K562 (cell line): ENCODE data around the gene MIS18A. TPM values are rescaled to one million over a fixed set of nuclear protein-coding genes. Genes with fewer than 3 reads are reported as not detected.

Experiments
- CCAR2 ChIP-seq: fragments of 200-400 bp; formaldehyde crosslinking; IDR thresholded peaks from 2 replicates; pipeline ENCODE4 v1.6.1; 2017; ENCODE audit warnings: mild to moderate bottlenecking, low read depth, low read length
- DMBX1 ChIP-seq: fragments of 250-450 bp; sonication (Bioruptor Pico); IDR thresholded peaks from 2 replicates; pipeline ENCODE4 v1.8.0; 2022; ENCODE audit warnings: inconsistent platforms, mild to moderate bottlenecking, moderate library complexity, borderline replicate concordance
- ILK ChIP-seq: fragments of 450-650 bp; IDR thresholded peaks from 2 replicates; pipeline ENCODE4 v1.6.1; 2016; ENCODE audit warnings: missing genetic modification characterization, low read depth, mild to moderate bottlenecking, missing compliant biosample characterization, moderate library complexity, borderline replicate concordance
- KAT2B ChIP-seq: IDR thresholded peaks from one replicate; pipeline ENCODE4 v1.6.1; 2012; ENCODE audit warnings: low read depth, mild to moderate bottlenecking, control low read depth, inconsistent platforms, low read length, moderate library complexity
- ZNF184 ChIP-seq: sonication (generic); formaldehyde crosslinking; IDR thresholded peaks from 2 replicates; pipeline ENCODE4 v1.5.0; 2020; ENCODE audit warnings: missing genetic modification reagents
- ZNF778 ChIP-seq: fragments of 450-650 bp; formaldehyde crosslinking; IDR thresholded peaks from 2 replicates; pipeline ENCODE4 v1.4.0; 2020; ENCODE audit warnings: mild to moderate bottlenecking, moderate library complexity
- polyA plus RNA-seq, 8 experiments: library from polyadenylated mRNA; depleted of rRNA in 4 of 8; stranded (reverse) in 5 of 8; unstranded in 3 of 8; fragments of >200 nt; fragmentation: Nextera tagmentation in 2 of 8; fragmentation: Illumina TruSeq in 1 of 8; extraction: Ambion mirVana in 2 of 8; extraction: Trizol in 1 of 8; gene quantifications; 2 replicates each; pipeline versions ENCODE4 v1.2.1 to v1.2.3, GENCODE V29; 2011 to 2014; ENCODE audit warnings: inconsistent platforms in 1 of 8, missing spikeins in 1 of 8
- total RNA-seq, 7 experiments: library from RNA; depleted of rRNA in 6 of 7; stranded (reverse); fragments of >200 nt in 6 of 7; fragmentation: Illumina TruSeq in 2 of 7; extraction: Trizol in 2 of 7; gene quantifications; 2 replicates each; pipeline versions ENCODE4 v1.2.1 to v1.2.3, GENCODE V29; 2011 to 2021; ENCODE audit warnings: low replicate concordance in 1 of 7
- TF ChIP-seq, protein P1 (sequence below): sonication (generic); formaldehyde crosslinking; IDR thresholded peaks from 2 replicates; pipeline ENCODE4 v1.8.1; 2023; ENCODE audit warnings: mild to moderate bottlenecking, missing genetic modification reagents
- TF ChIP-seq, protein P2 (sequence below), 3 experiments: fragments of 200-800 bp in 1 of 3; sonication (Bioruptor generic) in 1 of 3; sonication (generic) in 1 of 3; formaldehyde crosslinking in 1 of 3; IDR thresholded peaks; 2 replicates each; pipeline versions ENCODE4 v1.6.1 to v1.8.0; 2016 to 2022; ENCODE audit warnings: mild to moderate bottlenecking in 2 of 3, missing compliant biosample characterization in 2 of 3, missing genetic modification characterization in 2 of 3, missing genetic modification reagents in 1 of 3
- TF ChIP-seq, protein P3 (sequence below): sonication (generic); formaldehyde crosslinking; IDR thresholded peaks from 2 replicates; pipeline ENCODE4 v1.8.0; 2023; ENCODE audit warnings: missing genetic modification reagents, mild to moderate bottlenecking, borderline replicate concordance
- TF ChIP-seq, protein P4 (sequence below): fragments of 450-650 bp; IDR thresholded peaks from 2 replicates; pipeline ENCODE4 v1.6.1; 2017; ENCODE audit warnings: antibody characterized with exemption
- TF ChIP-seq, protein P5 (sequence below), 2 experiments: fragments of 450-650 bp; IDR thresholded peaks; 2 replicates each; pipeline ENCODE4 v1.6.1; 2016

MIS18A gene
- total and polyA plus RNA-seq, 9 of the 15 experiments (the other 6 are each of a cell fraction or from before 2014, with no cell fraction given) = 17.7 to 75.3 (median 60.3) TPM

DNA sequence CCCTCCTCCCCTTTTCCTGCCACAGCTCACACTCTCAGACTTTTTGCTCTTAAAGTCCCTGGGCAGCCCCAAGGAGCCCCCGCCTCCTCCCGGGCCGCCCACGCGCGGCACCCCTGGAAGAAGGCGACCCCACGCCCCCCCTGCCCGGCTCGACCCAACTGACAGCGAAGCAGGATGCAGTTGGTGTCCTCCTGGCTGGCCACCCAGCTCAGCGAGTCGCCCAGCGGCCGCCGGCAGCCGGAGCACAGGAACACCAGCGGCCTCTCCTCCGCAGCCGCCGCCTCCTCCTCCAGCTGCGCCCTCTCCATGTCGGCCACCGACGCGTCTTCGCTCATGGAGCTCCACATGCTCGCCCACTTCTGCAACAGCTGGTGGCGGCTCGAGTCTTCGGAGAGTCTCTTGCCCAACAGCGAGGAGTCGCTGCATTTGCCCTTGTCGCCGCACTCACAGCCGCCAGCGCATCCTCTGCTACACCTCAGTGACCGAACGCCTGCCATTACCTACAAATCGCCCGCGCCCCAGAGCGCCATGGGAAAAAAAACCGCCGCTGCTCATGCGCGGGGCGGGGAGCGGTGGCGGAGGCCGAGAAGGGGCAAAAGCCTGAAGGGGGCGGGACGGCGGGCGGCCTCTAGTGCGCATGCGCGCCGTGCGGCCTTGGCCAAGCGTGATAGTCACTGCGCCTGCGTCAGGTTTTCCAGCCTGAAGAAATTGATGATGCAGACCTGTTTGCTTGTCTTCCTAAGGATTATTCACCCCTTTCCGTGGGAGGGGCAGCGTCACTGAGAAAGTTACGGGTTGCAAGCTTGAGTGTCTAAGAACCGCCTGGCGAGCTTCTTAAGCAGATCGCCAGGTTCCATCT lies at the start of gene MIS18A (continued):
- TF ChIP-seq, protein P1, sequence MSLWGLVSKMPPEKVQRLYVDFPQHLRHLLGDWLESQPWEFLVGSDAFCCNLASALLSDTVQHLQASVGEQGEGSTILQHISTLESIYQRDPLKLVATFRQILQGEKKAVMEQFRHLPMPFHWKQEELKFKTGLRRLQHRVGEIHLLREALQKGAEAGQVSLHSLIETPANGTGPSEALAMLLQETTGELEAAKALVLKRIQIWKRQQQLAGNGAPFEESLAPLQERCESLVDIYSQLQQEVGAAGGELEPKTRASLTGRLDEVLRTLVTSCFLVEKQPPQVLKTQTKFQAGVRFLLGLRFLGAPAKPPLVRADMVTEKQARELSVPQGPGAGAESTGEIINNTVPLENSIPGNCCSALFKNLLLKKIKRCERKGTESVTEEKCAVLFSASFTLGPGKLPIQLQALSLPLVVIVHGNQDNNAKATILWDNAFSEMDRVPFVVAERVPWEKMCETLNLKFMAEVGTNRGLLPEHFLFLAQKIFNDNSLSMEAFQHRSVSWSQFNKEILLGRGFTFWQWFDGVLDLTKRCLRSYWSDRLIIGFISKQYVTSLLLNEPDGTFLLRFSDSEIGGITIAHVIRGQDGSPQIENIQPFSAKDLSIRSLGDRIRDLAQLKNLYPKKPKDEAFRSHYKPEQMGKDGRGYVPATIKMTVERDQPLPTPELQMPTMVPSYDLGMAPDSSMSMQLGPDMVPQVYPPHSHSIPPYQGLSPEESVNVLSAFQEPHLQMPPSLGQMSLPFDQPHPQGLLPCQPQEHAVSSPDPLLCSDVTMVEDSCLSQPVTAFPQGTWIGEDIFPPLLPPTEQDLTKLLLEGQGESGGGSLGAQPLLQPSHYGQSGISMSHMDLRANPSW = no peak
- TF ChIP-seq, protein P2, sequence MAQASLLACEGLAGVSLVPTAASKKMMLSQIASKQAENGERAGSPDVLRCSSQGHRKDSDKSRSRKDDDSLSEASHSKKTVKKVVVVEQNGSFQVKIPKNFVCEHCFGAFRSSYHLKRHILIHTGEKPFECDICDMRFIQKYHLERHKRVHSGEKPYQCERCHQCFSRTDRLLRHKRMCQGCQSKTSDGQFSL (CRISPR knock-in tag; IDR thresholded peaks at IDR 0.05) = no peak; the same call in 1 of the 2 replicates
- TF ChIP-seq, protein P2 (tag; IDR thresholded peaks at IDR 0.05) = no peak
- TF ChIP-seq, protein P3, sequence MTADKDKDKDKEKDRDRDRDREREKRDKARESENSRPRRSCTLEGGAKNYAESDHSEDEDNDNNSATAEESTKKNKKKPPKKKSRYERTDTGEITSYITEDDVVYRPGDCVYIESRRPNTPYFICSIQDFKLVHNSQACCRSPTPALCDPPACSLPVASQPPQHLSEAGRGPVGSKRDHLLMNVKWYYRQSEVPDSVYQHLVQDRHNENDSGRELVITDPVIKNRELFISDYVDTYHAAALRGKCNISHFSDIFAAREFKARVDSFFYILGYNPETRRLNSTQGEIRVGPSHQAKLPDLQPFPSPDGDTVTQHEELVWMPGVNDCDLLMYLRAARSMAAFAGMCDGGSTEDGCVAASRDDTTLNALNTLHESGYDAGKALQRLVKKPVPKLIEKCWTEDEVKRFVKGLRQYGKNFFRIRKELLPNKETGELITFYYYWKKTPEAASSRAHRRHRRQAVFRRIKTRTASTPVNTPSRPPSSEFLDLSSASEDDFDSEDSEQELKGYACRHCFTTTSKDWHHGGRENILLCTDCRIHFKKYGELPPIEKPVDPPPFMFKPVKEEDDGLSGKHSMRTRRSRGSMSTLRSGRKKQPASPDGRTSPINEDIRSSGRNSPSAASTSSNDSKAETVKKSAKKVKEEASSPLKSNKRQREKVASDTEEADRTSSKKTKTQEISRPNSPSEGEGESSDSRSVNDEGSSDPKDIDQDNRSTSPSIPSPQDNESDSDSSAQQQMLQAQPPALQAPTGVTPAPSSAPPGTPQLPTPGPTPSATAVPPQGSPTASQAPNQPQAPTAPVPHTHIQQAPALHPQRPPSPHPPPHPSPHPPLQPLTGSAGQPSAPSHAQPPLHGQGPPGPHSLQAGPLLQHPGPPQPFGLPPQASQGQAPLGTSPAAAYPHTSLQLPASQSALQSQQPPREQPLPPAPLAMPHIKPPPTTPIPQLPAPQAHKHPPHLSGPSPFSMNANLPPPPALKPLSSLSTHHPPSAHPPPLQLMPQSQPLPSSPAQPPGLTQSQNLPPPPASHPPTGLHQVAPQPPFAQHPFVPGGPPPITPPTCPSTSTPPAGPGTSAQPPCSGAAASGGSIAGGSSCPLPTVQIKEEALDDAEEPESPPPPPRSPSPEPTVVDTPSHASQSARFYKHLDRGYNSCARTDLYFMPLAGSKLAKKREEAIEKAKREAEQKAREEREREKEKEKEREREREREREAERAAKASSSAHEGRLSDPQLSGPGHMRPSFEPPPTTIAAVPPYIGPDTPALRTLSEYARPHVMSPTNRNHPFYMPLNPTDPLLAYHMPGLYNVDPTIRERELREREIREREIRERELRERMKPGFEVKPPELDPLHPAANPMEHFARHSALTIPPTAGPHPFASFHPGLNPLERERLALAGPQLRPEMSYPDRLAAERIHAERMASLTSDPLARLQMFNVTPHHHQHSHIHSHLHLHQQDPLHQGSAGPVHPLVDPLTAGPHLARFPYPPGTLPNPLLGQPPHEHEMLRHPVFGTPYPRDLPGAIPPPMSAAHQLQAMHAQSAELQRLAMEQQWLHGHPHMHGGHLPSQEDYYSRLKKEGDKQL (CRISPR knock-in tag) = no peak
- TF ChIP-seq, protein P4, sequence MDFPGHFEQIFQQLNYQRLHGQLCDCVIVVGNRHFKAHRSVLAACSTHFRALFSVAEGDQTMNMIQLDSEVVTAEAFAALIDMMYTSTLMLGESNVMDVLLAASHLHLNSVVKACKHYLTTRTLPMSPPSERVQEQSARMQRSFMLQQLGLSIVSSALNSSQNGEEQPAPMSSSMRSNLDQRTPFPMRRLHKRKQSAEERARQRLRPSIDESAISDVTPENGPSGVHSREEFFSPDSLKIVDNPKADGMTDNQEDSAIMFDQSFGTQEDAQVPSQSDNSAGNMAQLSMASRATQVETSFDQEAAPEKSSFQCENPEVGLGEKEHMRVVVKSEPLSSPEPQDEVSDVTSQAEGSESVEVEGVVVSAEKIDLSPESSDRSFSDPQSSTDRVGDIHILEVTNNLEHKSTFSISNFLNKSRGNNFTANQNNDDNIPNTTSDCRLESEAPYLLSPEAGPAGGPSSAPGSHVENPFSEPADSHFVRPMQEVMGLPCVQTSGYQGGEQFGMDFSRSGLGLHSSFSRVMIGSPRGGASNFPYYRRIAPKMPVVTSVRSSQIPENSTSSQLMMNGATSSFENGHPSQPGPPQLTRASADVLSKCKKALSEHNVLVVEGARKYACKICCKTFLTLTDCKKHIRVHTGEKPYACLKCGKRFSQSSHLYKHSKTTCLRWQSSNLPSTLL = no peak
- TF ChIP-seq, protein P5, sequence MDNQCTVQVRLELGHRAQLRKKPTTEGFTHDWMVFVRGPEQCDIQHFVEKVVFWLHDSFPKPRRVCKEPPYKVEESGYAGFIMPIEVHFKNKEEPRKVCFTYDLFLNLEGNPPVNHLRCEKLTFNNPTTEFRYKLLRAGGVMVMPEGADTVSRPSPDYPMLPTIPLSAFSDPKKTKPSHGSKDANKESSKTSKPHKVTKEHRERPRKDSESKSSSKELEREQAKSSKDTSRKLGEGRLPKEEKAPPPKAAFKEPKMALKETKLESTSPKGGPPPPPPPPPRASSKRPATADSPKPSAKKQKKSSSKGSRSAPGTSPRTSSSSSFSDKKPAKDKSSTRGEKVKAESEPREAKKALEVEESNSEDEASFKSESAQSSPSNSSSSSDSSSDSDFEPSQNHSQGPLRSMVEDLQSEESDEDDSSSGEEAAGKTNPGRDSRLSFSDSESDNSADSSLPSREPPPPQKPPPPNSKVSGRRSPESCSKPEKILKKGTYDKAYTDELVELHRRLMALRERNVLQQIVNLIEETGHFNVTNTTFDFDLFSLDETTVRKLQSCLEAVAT (IDR thresholded peaks at IDR 0.05) = peak in 1 of 2 experiments; percentile 72; a peak in 1 of 4 replicates
- TF ChIP-seq ZNF778 (CRISPR knock-in tag) (no peak), CCAR2 (no peak), ILK (tag) (no peak), ZNF184 (CRISPR knock-in tag) (no peak), KAT2B (no peak), DMBX1 (CRISPR knock-in tag) (no peak)
